AG09319 (cell line): ENCODE data around the gene FBXL13.
A peak's percentile ranks its signal among the peaks of the same experiment; 100 is the strongest.

Experiments
- DNase-seq: peaks from one replicate; pipeline ENCODE4 v3.0.0-alpha.2; 2010; ENCODE audit warnings: low read depth; ENCODE audit errors: extremely low read depth
- TF ChIP-seq, protein P1 (sequence below): IDR thresholded peaks from 2 replicates; pipeline ENCODE4 v1.5.1; 2011; ENCODE audit warnings: low read depth, mild to moderate bottlenecking, inconsistent platforms, low read length, moderate library complexity

The FBXL13 gene

DNA sequence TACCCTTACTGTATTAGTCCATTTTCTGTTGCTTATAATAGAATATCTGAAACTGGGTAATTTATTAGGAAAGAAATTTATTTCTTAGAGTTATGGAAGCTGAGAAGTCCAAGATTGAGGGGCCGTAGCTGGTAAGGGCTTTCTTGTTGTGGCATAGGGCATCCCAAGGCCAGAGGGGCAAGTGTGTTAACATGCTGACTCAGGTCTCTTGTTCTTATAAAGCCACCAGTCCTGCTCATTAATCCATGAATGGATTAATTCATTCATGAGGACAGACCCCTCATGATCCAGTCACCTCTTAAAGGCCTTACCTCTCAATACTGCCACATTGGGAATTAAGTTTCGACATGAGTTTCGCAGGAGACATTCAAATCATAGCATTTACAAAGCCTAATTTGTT lies 2.7 kb upstream of the FBXL13 start:
- TF ChIP-seq, protein P1, sequence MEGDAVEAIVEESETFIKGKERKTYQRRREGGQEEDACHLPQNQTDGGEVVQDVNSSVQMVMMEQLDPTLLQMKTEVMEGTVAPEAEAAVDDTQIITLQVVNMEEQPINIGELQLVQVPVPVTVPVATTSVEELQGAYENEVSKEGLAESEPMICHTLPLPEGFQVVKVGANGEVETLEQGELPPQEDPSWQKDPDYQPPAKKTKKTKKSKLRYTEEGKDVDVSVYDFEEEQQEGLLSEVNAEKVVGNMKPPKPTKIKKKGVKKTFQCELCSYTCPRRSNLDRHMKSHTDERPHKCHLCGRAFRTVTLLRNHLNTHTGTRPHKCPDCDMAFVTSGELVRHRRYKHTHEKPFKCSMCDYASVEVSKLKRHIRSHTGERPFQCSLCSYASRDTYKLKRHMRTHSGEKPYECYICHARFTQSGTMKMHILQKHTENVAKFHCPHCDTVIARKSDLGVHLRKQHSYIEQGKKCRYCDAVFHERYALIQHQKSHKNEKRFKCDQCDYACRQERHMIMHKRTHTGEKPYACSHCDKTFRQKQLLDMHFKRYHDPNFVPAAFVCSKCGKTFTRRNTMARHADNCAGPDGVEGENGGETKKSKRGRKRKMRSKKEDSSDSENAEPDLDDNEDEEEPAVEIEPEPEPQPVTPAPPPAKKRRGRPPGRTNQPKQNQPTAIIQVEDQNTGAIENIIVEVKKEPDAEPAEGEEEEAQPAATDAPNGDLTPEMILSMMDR, result no peak
- DNase-seq, result no peak

- TF ChIP-seq, protein P1, result no peak
- no peak for DNase-seq
These were observed 2.2 kb upstream of the FBXL13 start for GRCh38 chr7:103076764-103077163.

- TF ChIP-seq, protein P1, result no peak
- DNase-seq, result peak; percentile 16
These were observed 832 bp upstream of the FBXL13 start for GRCh38 chr7:103075337-103075918.

GRCh38 chr7:103073989-103074518 lies 542 bp downstream of the FBXL13 start:
- TF ChIP-seq, protein P1, result no peak
- DNase-seq, result no peak

GRCh38 chr7:103071000-103071399 lies 3.6 kb downstream of the FBXL13 start:
- DNase-seq, result no peak
- TF ChIP-seq, protein P1, result no peak

GRCh38 chr7:103068414-103069403 lies 5.9 kb downstream of the FBXL13 start:
- TF ChIP-seq, protein P1, result no peak
- DNase-seq, result no peak

GRCh38 chr7:103065667-103066066 lies 8.9 kb downstream of the FBXL13 start:
- DNase-seq, result no peak

More at GRCh38 chr7:103065667-103066066, 8.9 kb downstream of the FBXL13 start:
- TF ChIP-seq, protein P1, result peak; percentile 46
